IPS-18c (cell line): ENCODE measurements around the gene CD1D.
"Not testable (repeated sequence)": the region's sequence is repeated elsewhere in the genome, so short reads cannot be mapped to it uniquely, and the experiment has no call there.

Source experiments
- H3K4me3 ChIP-seq: 2 replicates; pipeline ENCODE4 v1.7.0; 2013; ENCODE audit warnings: low read depth, mild to moderate bottlenecking, low read length, moderate library complexity; ENCODE audit not compliant: insufficient read depth
- H3K9me3 ChIP-seq: one replicate; pipeline ENCODE4 v1.6.1; 2013; ENCODE audit warnings: mild to moderate bottlenecking, low read length, moderate library complexity; ENCODE audit not compliant: control insufficient read depth, insufficient read depth

Gene CD1D

GRCh38 chr1:158203693-158204457 lies 23.2 kb downstream of the CD1D start:
- H3K4me3 ChIP-seq: no peak overlapping the region

GRCh38 chr1:158204458-158204827 lies 23.7 kb downstream of the CD1D start:
- Histone ChIP-seq H3K4me3 (no peak overlapping the region), H3K9me3 (no peaks in the 10 kb centered on the region)

More at GRCh38 chr1:158203693-158204457, 23.2 kb downstream of the CD1D start:
- H3K9me3 ChIP-seq: no peaks in the 10 kb centered on the region

- peaks cover 5% of the 10 kb centered on the region for H3K9me3 ChIP-seq
Observed at GRCh38 chr1:158208586-158209116, 28.0 kb downstream of the CD1D start.

GRCh38 chr1:158212320-158212719 lies 31.6 kb downstream of the CD1D start:
- Histone ChIP-seq H3K9me3 (peaks cover 5% of the 10 kb centered on the region), H3K4me3 (no peak overlapping the region)

More at GRCh38 chr1:158208586-158209116, 28.0 kb downstream of the CD1D start:
- no peak overlapping the region for H3K4me3 ChIP-seq

DNA sequence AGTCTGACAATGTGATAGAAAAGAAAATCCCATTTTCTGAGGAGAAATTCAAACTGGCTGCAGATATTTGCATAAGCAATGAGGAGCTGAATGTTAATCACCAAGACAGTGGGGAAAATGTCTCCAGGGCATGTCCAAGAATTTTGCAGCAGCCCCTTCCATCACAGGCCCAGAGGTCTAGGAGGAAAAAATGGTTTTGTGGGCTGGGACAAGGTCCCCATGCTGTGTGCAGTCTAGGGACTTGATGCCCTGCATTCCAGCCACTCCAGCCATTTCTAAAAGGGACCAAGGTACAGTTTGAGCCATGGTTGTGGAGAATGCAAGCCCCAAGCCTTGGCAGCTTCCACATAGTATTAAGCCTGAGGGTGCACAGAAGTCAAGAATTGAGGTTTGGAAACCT lies 42.8 kb downstream of the CD1D start:
- H3K4me3 ChIP-seq: not testable (repeated sequence)
- H3K9me3 ChIP-seq: peaks cover 12% of the 10 kb centered on the region

DNA sequence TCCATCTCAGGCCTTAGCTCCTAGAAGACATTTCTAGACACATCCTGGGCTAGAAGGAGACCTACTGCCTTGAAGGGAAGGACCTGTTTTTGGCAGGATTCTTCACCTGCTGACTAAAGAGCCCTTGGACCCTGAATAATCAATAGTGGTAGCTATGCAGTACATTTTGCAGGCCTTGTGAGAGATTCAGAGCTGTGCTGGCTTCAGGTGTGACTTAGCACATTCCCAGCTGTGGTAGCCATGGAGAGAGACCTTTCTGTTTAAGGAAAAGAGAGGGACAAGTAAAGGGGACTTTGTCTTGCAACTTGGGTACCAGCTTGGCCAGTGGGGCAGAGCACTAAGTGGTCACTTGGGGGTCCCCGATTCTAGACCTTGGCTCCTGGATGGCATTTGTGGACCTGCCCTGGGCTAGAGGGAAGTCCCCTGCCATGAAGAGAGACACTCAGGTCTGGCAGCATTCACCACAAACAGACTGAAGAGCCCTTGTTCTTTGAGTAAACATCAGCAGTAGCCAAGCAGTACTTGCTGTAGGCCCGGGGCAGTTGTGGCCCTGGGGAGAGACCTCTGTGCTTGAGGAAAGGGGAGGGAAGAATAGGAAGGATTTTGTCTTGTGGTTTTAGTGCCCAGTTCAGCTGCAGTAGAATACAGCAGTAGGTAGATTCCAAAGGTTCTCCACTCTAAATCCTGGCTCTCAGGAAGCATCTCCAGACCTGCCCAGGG lies 47.4 kb downstream of the CD1D start:
- Histone ChIP-seq H3K4me3 (no peak overlapping the region), H3K9me3 (peaks cover 12% of the 10 kb centered on the region)
